CD8-positive, alpha-beta memory T cell (primary cell): ENCODE measurements around the gene PREX1. TPM values are rescaled to one million over a fixed set of nuclear protein-coding genes. Genes with fewer than 3 reads are reported as not detected.

ENCODE experiments used
- CTCF ChIA-PET: fragments of 350-600 bp; sonication (Branson Sonifier 250); formaldehyde crosslinking; loops from one replicate; lab custom pipeline; 2021; ENCODE audit warnings: antibody characterized with exemption; lab: Charles Lee
- POLR2A ChIA-PET: fragments of 350-600 bp; sonication (Branson Sonifier 250); formaldehyde crosslinking; loops from one replicate; lab custom pipeline; 2021; ENCODE audit warnings: antibody characterized with exemption; lab: Charles Lee
- DNase-seq, 5 donors: peaks; one replicate each; pipeline versions ENCODE4 v3.0.0 to v3.0.0-alpha.2; 2020 to 2022; ENCODE audit warnings: mixed read lengths in 1 of 5
- H3K27ac ChIP-seq: one replicate; pipeline ENCODE4 v1.7.0; 2013; ENCODE audit warnings: low read depth, mild to moderate bottlenecking, low read length, moderate library complexity
- H3K27me3 ChIP-seq: 2 replicates; pipeline ENCODE4 v1.7.0; 2013; ENCODE audit warnings: low read length, mild to moderate bottlenecking; ENCODE audit not compliant: insufficient read depth, poor library complexity, severe bottlenecking
- H3K36me3 ChIP-seq: 2 replicates; pipeline ENCODE4 v1.7.0; 2013; ENCODE audit warnings: mild to moderate bottlenecking, low read length, moderate library complexity; ENCODE audit not compliant: insufficient read depth
- H3K4me1 ChIP-seq: 2 replicates; pipeline ENCODE4 v1.7.0; 2013; ENCODE audit warnings: mild to moderate bottlenecking, low read length, moderate library complexity; ENCODE audit not compliant: insufficient read depth
- H3K4me3 ChIP-seq: 2 replicates; pipeline ENCODE4 v1.7.0; 2013; ENCODE audit warnings: mild to moderate bottlenecking, low read length
- H3K9me3 ChIP-seq: 2 replicates; pipeline ENCODE4 v1.7.0; 2013; ENCODE audit warnings: mild to moderate bottlenecking, low read length
- H3K27ac Mint-ChIP-seq, 8 donors: one replicate each; pipeline ENCODE4 v1.8.0; 2020 to 2021; ENCODE audit warnings: mixed read lengths in 8 of 8, mild to moderate bottlenecking in 6 of 8, inconsistent platforms in 3 of 8, moderate library complexity in 3 of 8
- H3K27me3 Mint-ChIP-seq, 2 donors: one replicate each; pipeline ENCODE4 v1.8.0; 2020 to 2021; ENCODE audit warnings: mixed read lengths in 2 of 2, mild to moderate bottlenecking in 1 of 2, moderate library complexity in 1 of 2
- H3K36me3 Mint-ChIP-seq, 3 donors: one replicate each; pipeline ENCODE4 v1.8.0; 2020 to 2021; ENCODE audit warnings: mixed read lengths in 3 of 3, inconsistent platforms in 1 of 3, mild to moderate bottlenecking in 1 of 3
- H3K4me1 Mint-ChIP-seq, 3 donors: one replicate each; pipeline ENCODE4 v1.8.0; 2020 to 2021; ENCODE audit warnings: mixed read lengths in 3 of 3, inconsistent platforms in 1 of 3, mild to moderate bottlenecking in 1 of 3
- H3K4me3 Mint-ChIP-seq, 7 donors: one replicate each; pipeline ENCODE4 v1.8.0; 2020 to 2021; ENCODE audit warnings: mixed read lengths in 7 of 7, mild to moderate bottlenecking in 6 of 7, moderate library complexity in 4 of 7, inconsistent platforms in 2 of 7
- H3K9me3 Mint-ChIP-seq, 5 donors: one replicate each; pipeline ENCODE4 v1.8.0; 2020 to 2022; ENCODE audit warnings: mixed read lengths in 5 of 5, mild to moderate bottlenecking in 3 of 5, moderate library complexity in 2 of 5, inconsistent platforms in 1 of 5
- polyA plus RNA-seq: library from polyadenylated mRNA; unstranded; fragments of 300-500 nt; fragmentation: Illumina TruSeq; gene quantifications from one replicate; pipeline ENCODE4 v1.2.3, GENCODE V29; 2021
- total RNA-seq, 2 experiments: library from RNA; stranded (reverse); gene quantifications; one replicate each; pipeline ENCODE4 v1.2.3, GENCODE V29; 2021

PREX1 gene
- total and polyA plus RNA-seq, 3 experiments from 2014 or later: 89.5 to 90.5 (median 90.0) TPM

GRCh38 chr20:48608756-48609155 is 219.0 kb downstream of the PREX1 start:
- ChIA-PET POLR2A (no interaction called here), CTCF (no interaction called here)
- H3K27ac Mint-ChIP-seq: no peak overlapping the region

GRCh38 chr20:48607544-48607865 is 220.3 kb downstream of the PREX1 start:
- POLR2A ChIA-PET: no interaction called here
- DNase-seq: peak in 1 of 5 donors; percentile 17
- Histone ChIP-seq H3K9me3 (no peaks in the 10 kb centered on the region), H3K4me3 (no peak overlapping the region), H3K4me1 (no peaks in the 10 kb centered on the region), H3K27ac (no peak overlapping the region), H3K27me3 (no peaks in the 10 kb centered on the region), H3K36me3 (no peaks in the 10 kb centered on the region)
- Mint-ChIP-seq H3K4me1 (peaks cover 0 to 5% (median 4%) of the 10 kb centered on the region in 3 donors), H3K36me3 (no peaks in the 10 kb centered on the region), H3K9me3 (no peaks in the 10 kb centered on the region), H3K4me3 (no peak overlapping the region), H3K27ac (peak overlapping the region in 1 of 8 donors; percentile 21), H3K27me3 (no peaks in the 10 kb centered on the region)
- CTCF ChIA-PET: interaction anchor here (1.5 kb wide), 1 partner anchor 13 kb away, joined by 5 read pairs; no protein-coding TSS in a partner anchor

More at GRCh38 chr20:48608756-48609155, 219.0 kb downstream of the PREX1 start:
- Histone ChIP-seq H3K36me3 (no peaks in the 10 kb centered on the region), H3K4me1 (no peaks in the 10 kb centered on the region), H3K9me3 (no peaks in the 10 kb centered on the region), H3K4me3 (no peak overlapping the region), H3K27me3 (no peaks in the 10 kb centered on the region), H3K27ac (no peak overlapping the region)
- no peak overlapping the region for H3K4me3 Mint-ChIP-seq
- no peaks in the 10 kb centered on the region for H3K9me3 Mint-ChIP-seq
- DNase-seq: no peak
- no peaks in the 10 kb centered on the region for H3K36me3 Mint-ChIP-seq
- H3K4me1 Mint-ChIP-seq: peaks cover 0 to 5% (median 4%) of the 10 kb centered on the region in 3 donors
- H3K27me3 Mint-ChIP-seq: no peaks in the 10 kb centered on the region

GRCh38 chr20:48606841-48607543 is 220.8 kb downstream of the PREX1 start:
- CTCF ChIA-PET: interaction anchor here (1.5 kb wide), 1 partner anchor 13 kb away, joined by 5 read pairs; no protein-coding TSS in a partner anchor

GRCh38 chr20:48606172-48606840 is 221.5 kb downstream of the PREX1 start:
- Histone ChIP-seq H3K36me3 (no peaks in the 10 kb centered on the region), H3K4me3 (no peak overlapping the region), H3K9me3 (no peaks in the 10 kb centered on the region), H3K27ac (no peak overlapping the region), H3K27me3 (no peaks in the 10 kb centered on the region), H3K4me1 (no peaks in the 10 kb centered on the region)
- Mint-ChIP-seq H3K27ac (no peak overlapping the region), H3K9me3 (no peaks in the 10 kb centered on the region), H3K4me3 (no peak overlapping the region), H3K4me1 (peaks cover 0 to 5% (median 4%) of the 10 kb centered on the region in 3 donors), H3K36me3 (no peaks in the 10 kb centered on the region), H3K27me3 (no peaks in the 10 kb centered on the region)
- CTCF ChIA-PET: interaction anchor here (1.5 kb wide), 1 partner anchor 14 kb away, joined by 5 read pairs; no protein-coding TSS in a partner anchor
- no peak for DNase-seq
- POLR2A ChIA-PET: no interaction called here

More at GRCh38 chr20:48606841-48607543, 220.8 kb downstream of the PREX1 start:
- H3K4me3 ChIP-seq: no peak overlapping the region
- H3K36me3 ChIP-seq: no peaks in the 10 kb centered on the region
- no peaks in the 10 kb centered on the region for H3K36me3 Mint-ChIP-seq
- no peaks in the 10 kb centered on the region for H3K9me3 ChIP-seq
- H3K4me1 ChIP-seq: no peaks in the 10 kb centered on the region
- no peak overlapping the region for H3K4me3 Mint-ChIP-seq
- H3K27me3 ChIP-seq: no peaks in the 10 kb centered on the region
- POLR2A ChIA-PET: no interaction called here
- no peak overlapping the region for H3K27ac Mint-ChIP-seq
- H3K9me3 Mint-ChIP-seq: no peaks in the 10 kb centered on the region
- no peaks in the 10 kb centered on the region for H3K27me3 Mint-ChIP-seq
- DNase-seq: peak in 1 of 5 donors; percentile 29
- H3K27ac ChIP-seq: no peak overlapping the region
- H3K4me1 Mint-ChIP-seq: peaks cover 0 to 5% (median 4%) of the 10 kb centered on the region in 3 donors

GRCh38 chr20:48605364-48606171 is 222.2 kb downstream of the PREX1 start:
- Histone ChIP-seq H3K4me1 (no peaks in the 10 kb centered on the region), H3K27me3 (no peaks in the 10 kb centered on the region), H3K36me3 (no peaks in the 10 kb centered on the region), H3K27ac (no peak overlapping the region), H3K4me3 (no peak overlapping the region), H3K9me3 (no peaks in the 10 kb centered on the region)
- Mint-ChIP-seq H3K27me3 (peaks cover 0 to under 1% of the 10 kb centered on the region in 2 donors), H3K9me3 (no peaks in the 10 kb centered on the region), H3K36me3 (no peaks in the 10 kb centered on the region), H3K4me3 (no peak overlapping the region), H3K4me1 (peaks cover 0 to 2% (median 0%) of the 10 kb centered on the region in 3 donors), H3K27ac (no peak overlapping the region)
- DNase-seq: peak in 1 of 5 donors; percentile 37
- POLR2A ChIA-PET: no interaction called here
- CTCF ChIA-PET: no interaction called here

- no peaks in the 10 kb centered on the region for H3K9me3 Mint-ChIP-seq
- DNase-seq: no peak
- no peaks in the 10 kb centered on the region for H3K36me3 Mint-ChIP-seq
- H3K27ac Mint-ChIP-seq: no peak overlapping the region
- H3K4me1 ChIP-seq: no peaks in the 10 kb centered on the region
- POLR2A ChIA-PET: no interaction called here
- H3K4me1 Mint-ChIP-seq: no peaks in the 10 kb centered on the region
- no peak overlapping the region for H3K4me3 Mint-ChIP-seq
- H3K36me3 ChIP-seq: no peaks in the 10 kb centered on the region
- no peaks in the 10 kb centered on the region for H3K27me3 ChIP-seq
- CTCF ChIA-PET: no interaction called here
- H3K4me3 ChIP-seq: no peak overlapping the region
- peaks cover 0 to 2% of the 10 kb centered on the region in 2 donors for H3K27me3 Mint-ChIP-seq
- no peak overlapping the region for H3K27ac ChIP-seq
- no peaks in the 10 kb centered on the region for H3K9me3 ChIP-seq
Measured at GRCh38 chr20:48604936-48605335, 222.9 kb downstream of the PREX1 start.

GRCh38 chr20:48604426-48604825 is 223.4 kb downstream of the PREX1 start:
- CTCF ChIA-PET: no interaction called here
- no peak overlapping the region for H3K4me3 Mint-ChIP-seq

More at GRCh38 chr20:48604426-48604825, 223.4 kb downstream of the PREX1 start:
- no peaks in the 10 kb centered on the region for H3K4me1 Mint-ChIP-seq
- H3K4me1 ChIP-seq: no peaks in the 10 kb centered on the region
- DNase-seq: peak in 1 of 5 donors; percentile 18
- H3K36me3 Mint-ChIP-seq: no peaks in the 10 kb centered on the region
- no peak overlapping the region for H3K27ac ChIP-seq
- H3K36me3 ChIP-seq: no peaks in the 10 kb centered on the region
- peaks cover 0 to 2% of the 10 kb centered on the region in 2 donors for H3K27me3 Mint-ChIP-seq
- no peaks in the 10 kb centered on the region for H3K9me3 Mint-ChIP-seq
- no peak overlapping the region for H3K4me3 ChIP-seq
- H3K27me3 ChIP-seq: no peaks in the 10 kb centered on the region
- H3K27ac Mint-ChIP-seq: no peak overlapping the region
- no peaks in the 10 kb centered on the region for H3K9me3 ChIP-seq
- POLR2A ChIA-PET: no interaction called here
